ENCODE measurements around the gene PURA. TPM values are rescaled to one million over a fixed set of nuclear protein-coding genes. Genes with fewer than 3 reads are reported as not detected.

Gene PURA
- total and polyA plus RNA-seq, 2 experiments from 2014 or later, result 10.7 to 30.6 TPM

DNA sequence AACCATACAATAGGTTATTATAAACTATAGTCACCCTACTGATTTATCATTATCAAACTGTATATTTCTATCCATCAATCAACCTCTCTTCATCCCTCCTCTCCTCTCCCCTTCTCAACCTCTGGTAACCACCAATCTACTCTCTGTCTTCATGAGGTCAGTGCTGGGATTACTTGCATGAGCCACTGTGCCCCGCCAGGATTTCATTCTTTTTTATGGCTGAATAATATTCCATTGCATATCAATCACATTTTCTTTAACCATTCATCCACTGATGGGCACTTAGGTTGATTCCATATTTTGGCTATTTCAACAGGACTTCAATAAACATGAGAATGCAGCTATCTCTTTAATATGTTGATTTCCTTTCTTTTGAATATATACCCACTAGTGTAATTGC is 10.8 kb upstream of the PURA start:
- Histone ChIP-seq H4K20me1 (ENCODE audit: insufficient read depth) (no peaks in the 10 kb centered on the region), H3K4me3 (no peak overlapping the region), H3K4me2 (ENCODE audit: unreplicated experiment) (no peak overlapping the region), H3K27ac (no peak overlapping the region), H3K27me3 (replicated peaks; ENCODE audit: insufficient read depth) (no peaks in the 10 kb centered on the region), H3K79me2 (ENCODE audit: insufficient read depth) (peaks cover 2% of the 10 kb centered on the region), H3K36me3 (ENCODE audit: low read depth) (no peaks in the 10 kb centered on the region), H3K9ac (no peak overlapping the region), H3K9me3 (ENCODE audit: low read depth) (no peaks in the 10 kb centered on the region), H3K4me1 (ENCODE audit: insufficient read depth) (peaks cover 10% of the 10 kb centered on the region), H3F3A (ENCODE audit: insufficient read depth) (peaks cover 16% of the 10 kb centered on the region), H3K9me2 (ENCODE audit: insufficient read depth) (no peaks in the 10 kb centered on the region), H2AFZ (no peak overlapping the region)
- WGBS, 2 experiments (ENCODE audit: low coverage in 1 of 2, low lambda C conversion rate in 2 of 2, missing lambda C conversion rate in 2 of 2), result 72 to 82% methylated on average over 1 of the region's 1 CpG
- DNase-seq, result no peak
- in situ Hi-C loops (cut with MboI), result no loop called here
- TF ChIP-seq EZH2 (IDR thresholded peaks at IDR 0.05; ENCODE audit: insufficient read depth, poor library complexity, severe bottlenecking) (no peak), EZH2phosphoT487 (IDR thresholded peaks at IDR 0.05; ENCODE audit: insufficient read depth, low read depth) (no peak)

DNA sequence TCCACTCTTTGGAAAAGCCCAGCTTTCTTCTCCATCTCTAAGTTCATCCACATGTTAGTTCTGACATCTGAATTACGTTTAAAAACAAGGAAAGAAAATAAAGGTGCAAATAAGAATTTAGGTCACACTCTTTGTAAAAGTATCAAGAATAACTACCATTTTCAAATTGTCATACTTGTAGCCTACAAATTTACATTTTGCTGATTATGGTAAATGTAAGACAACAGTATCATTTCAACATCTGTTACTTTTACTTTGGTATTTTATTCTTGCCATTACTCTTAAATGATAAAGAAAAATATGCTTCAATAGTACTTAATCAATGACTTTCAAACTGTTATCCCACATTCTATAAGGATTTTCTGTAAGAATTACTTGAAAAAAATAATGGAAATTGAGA is 9.8 kb upstream of the PURA start:
- DNase-seq, result no peak
- no peaks in the 10 kb centered on the region for H3K9me2 ChIP-seq (ENCODE audit: insufficient read depth)
- H3K4me3 ChIP-seq, result no peak overlapping the region
- TF ChIP-seq EZH2phosphoT487 (IDR thresholded peaks at IDR 0.05; ENCODE audit: insufficient read depth, low read depth), result no peak
- no peak for TF ChIP-seq EZH2 (IDR thresholded peaks at IDR 0.05; ENCODE audit: insufficient read depth, poor library complexity, severe bottlenecking)
- in situ Hi-C loops (cut with MboI), result no loop called here
- no peaks in the 10 kb centered on the region for H3K9me3 ChIP-seq (ENCODE audit: low read depth)
- H2AFZ ChIP-seq, result no peak overlapping the region
- no peaks in the 10 kb centered on the region for H3K36me3 ChIP-seq (ENCODE audit: low read depth)
- H3K4me1 ChIP-seq (ENCODE audit: insufficient read depth), result peaks cover 10% of the 10 kb centered on the region
- H3F3A ChIP-seq (ENCODE audit: insufficient read depth), result peaks cover 21% of the 10 kb centered on the region
- no peak overlapping the region for H3K4me2 ChIP-seq (ENCODE audit: unreplicated experiment)
- no peaks in the 10 kb centered on the region for H3K27me3 ChIP-seq (replicated peaks; ENCODE audit: insufficient read depth)
- H3K9ac ChIP-seq, result no peak overlapping the region
- peaks cover 11% of the 10 kb centered on the region for H3K79me2 ChIP-seq (ENCODE audit: insufficient read depth)
- H4K20me1 ChIP-seq (ENCODE audit: insufficient read depth), result no peaks in the 10 kb centered on the region
- no peak overlapping the region for H3K27ac ChIP-seq
- 40 to 43% methylated on average over 1 of the region's 1 CpG for WGBS, 2 experiments (ENCODE audit: low coverage in 1 of 2, low lambda C conversion rate in 2 of 2, missing lambda C conversion rate in 2 of 2)

DNA sequence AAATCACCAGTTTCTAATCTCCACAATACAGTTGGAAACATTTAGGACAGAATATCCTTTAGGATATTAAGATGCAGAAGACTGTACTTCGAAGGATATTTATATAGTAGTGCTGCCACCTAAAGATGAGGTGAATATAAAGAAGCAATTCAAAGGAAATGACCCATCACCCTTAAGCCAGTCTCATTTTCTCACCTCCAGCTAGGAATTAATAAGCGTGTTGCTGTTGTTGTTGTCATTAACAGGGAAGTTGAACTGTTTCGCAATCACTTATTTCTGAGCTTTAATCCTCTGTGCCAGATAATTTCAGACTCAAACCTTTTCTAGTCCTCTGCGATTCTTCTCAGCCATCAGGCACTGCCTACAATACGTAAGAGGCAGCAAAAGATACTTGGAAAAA is 7.8 kb upstream of the PURA start:
- H3K27me3 ChIP-seq (replicated peaks; ENCODE audit: insufficient read depth), result no peaks in the 10 kb centered on the region
- peaks cover 39% of the 10 kb centered on the region for H3F3A ChIP-seq (ENCODE audit: insufficient read depth)
- in situ Hi-C loops (cut with MboI), result no loop called here
- DNase-seq, result peak; percentile 27
- H3K9me3 ChIP-seq (ENCODE audit: low read depth), result no peaks in the 10 kb centered on the region
- H3K79me2 ChIP-seq (ENCODE audit: insufficient read depth), result peaks cover 30% of the 10 kb centered on the region
- H4K20me1 ChIP-seq (ENCODE audit: insufficient read depth), result peaks cover 4% of the 10 kb centered on the region; the same call in 1 of the 2 replicates
- no peaks in the 10 kb centered on the region for H3K36me3 ChIP-seq (ENCODE audit: low read depth)
- peak overlapping the region; percentile 86 for H2AFZ ChIP-seq
- no peak overlapping the region for H3K4me3 ChIP-seq
- peak overlapping the region; percentile 93; the same call in 1 of the 2 replicates for H3K9ac ChIP-seq
- no peaks in the 10 kb centered on the region for H3K9me2 ChIP-seq (ENCODE audit: insufficient read depth)
- peaks cover 24% of the 10 kb centered on the region for H3K4me1 ChIP-seq (ENCODE audit: insufficient read depth)
- TF ChIP-seq EZH2 (IDR thresholded peaks at IDR 0.05; ENCODE audit: insufficient read depth, poor library complexity, severe bottlenecking) (no peak), EZH2phosphoT487 (IDR thresholded peaks at IDR 0.05; ENCODE audit: insufficient read depth, low read depth) (no peak)
- WGBS, 2 experiments (ENCODE audit: low coverage in 1 of 2, low lambda C conversion rate in 2 of 2, missing lambda C conversion rate in 2 of 2), result 38 to 40% methylated on average over 5 of the region's 5 CpGs
- H3K4me2 ChIP-seq (ENCODE audit: unreplicated experiment), result peak overlapping the region; percentile 5
- H3K27ac ChIP-seq, result 0 out of 2 replicates have a peak overlapping the region, but pooled peaks have one; percentile 91

DNA sequence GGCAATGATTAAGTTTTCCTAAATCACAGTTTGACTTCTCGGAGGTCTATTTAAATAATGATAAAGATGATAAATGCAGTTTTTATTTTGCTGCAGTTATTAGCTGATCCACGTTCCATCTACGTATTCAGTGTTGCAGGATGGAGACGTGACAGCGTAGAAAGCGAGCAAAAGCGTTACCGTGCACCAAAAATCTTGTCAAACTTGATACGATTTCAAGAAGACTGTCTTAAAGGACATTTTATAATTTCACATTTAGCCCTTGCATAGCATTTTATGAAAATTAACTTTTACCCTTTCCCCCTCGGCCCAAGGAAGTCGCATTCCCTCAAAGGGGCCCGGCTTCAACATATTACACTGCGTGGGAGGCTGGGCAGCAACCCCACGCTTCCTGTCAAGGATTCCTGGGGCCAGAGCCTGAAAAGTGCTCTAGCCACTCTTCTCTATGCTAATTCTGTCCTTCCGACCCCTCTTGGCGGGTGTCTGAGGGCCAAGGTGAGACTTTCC is 7.1 kb upstream of the PURA start:
- Histone ChIP-seq H3F3A (ENCODE audit: insufficient read depth) (peaks cover 39% of the 10 kb centered on the region), H3K9ac (peak overlapping the region; percentile 93), H3K27me3 (replicated peaks; ENCODE audit: insufficient read depth) (no peaks in the 10 kb centered on the region), H3K79me2 (ENCODE audit: insufficient read depth) (peaks cover 37% of the 10 kb centered on the region), H3K4me1 (ENCODE audit: insufficient read depth) (peaks cover 24% of the 10 kb centered on the region), H2AFZ (peak overlapping the region; percentile 86), H3K36me3 (ENCODE audit: low read depth) (no peaks in the 10 kb centered on the region), H4K20me1 (ENCODE audit: insufficient read depth) (peaks cover 4% of the 10 kb centered on the region; the same call in 1 of the 2 replicates), H3K4me2 (ENCODE audit: unreplicated experiment) (peak overlapping the region; percentile 86), H3K4me3 (peak overlapping the region; percentile 84), H3K27ac (peak overlapping the region; percentile 91), H3K9me2 (ENCODE audit: insufficient read depth) (no peaks in the 10 kb centered on the region), H3K9me3 (ENCODE audit: low read depth) (no peaks in the 10 kb centered on the region)
- DNase-seq, result no peak
- in situ Hi-C loops (cut with MboI), result no loop called here
- WGBS, 2 experiments (ENCODE audit: low coverage in 1 of 2, low lambda C conversion rate in 2 of 2, missing lambda C conversion rate in 2 of 2), result 53 to 54% methylated on average over 16 of the region's 16 CpGs
- TF ChIP-seq EZH2phosphoT487 (IDR thresholded peaks at IDR 0.05; ENCODE audit: insufficient read depth, low read depth), result no peak
- no peak for TF ChIP-seq EZH2 (IDR thresholded peaks at IDR 0.05; ENCODE audit: insufficient read depth, poor library complexity, severe bottlenecking)

Measured in GM23248 (cell line).